GM19468 (cell line): ENCODE data around the gene ZSWIM7.
"Not testable (repeated sequence)": the region's sequence is repeated elsewhere in the genome, so short reads cannot be mapped to it uniquely, and the experiment has no call there.

Experiments used
- ATAC-seq: cut with Tn5 transposase; IDR thresholded peaks from one replicate; pipeline ENCODE4 v1.9.1; 2021; ENCODE audit warnings: mild to moderate bottlenecking, moderate library complexity, moderate number of reproducible peaks; ENCODE audit not compliant: unreplicated experiment; ENCODE audit errors: extremely low read depth

The ZSWIM7 gene

GRCh38 chr17:15941781-15942180 lies 57.7 kb downstream of the ZSWIM7 start:
- no peak for ATAC-seq

- ATAC-seq, result not testable (repeated sequence)
Measured at GRCh38 chr17:15936481-15936880, 63.0 kb downstream of the ZSWIM7 start.

GRCh38 chr17:15935891-15936290 lies 63.6 kb downstream of the ZSWIM7 start:
- ATAC-seq, result no peak

- ATAC-seq, result no peak
Measured at GRCh38 chr17:15934866-15935265, 64.6 kb downstream of the ZSWIM7 start.

GRCh38 chr17:15931394-15931793 lies 68.1 kb downstream of the ZSWIM7 start:
- no peak for ATAC-seq

- ATAC-seq, result no peak
Measured at GRCh38 chr17:15930426-15930825, 69.1 kb downstream of the ZSWIM7 start.

- no peak for ATAC-seq
Measured at GRCh38 chr17:15929941-15930340, 69.6 kb downstream of the ZSWIM7 start.

- no peak for ATAC-seq
Measured at GRCh38 chr17:15928286-15928785, 71.2 kb downstream of the ZSWIM7 start.
